RCC 7860 (cell line): Measurements from ENCODE around the gene ATXN3.
"Not testable (repeated sequence)": the region's sequence is repeated elsewhere in the genome, so short reads cannot be mapped to it uniquely, and the experiment has no call there.

Experiments used
- DNase-seq: peaks from one replicate; pipeline ENCODE4 v3.0.0-alpha.2; 2015; ENCODE audit warnings: low spot score
- FAIRE-seq: peaks from 2 replicates; lab custom pipeline; 2012; peaks lifted over from hg19 to GRCh38; lab: Jason Lieb, UNC

ATXN3 gene

GRCh38 chr14:92088494-92088893 lies 17.9 kb downstream of the ATXN3 start:
- no peak for FAIRE-seq
- DNase-seq = no peak

- FAIRE-seq = no peak
- no peak for DNase-seq
Observed at GRCh38 chr14:92074555-92074954, 31.8 kb downstream of the ATXN3 start.

- FAIRE-seq = no peak
- no peak for DNase-seq
Observed at GRCh38 chr14:92058006-92058917, 48.1 kb downstream of the ATXN3 start.

GRCh38 chr14:92049781-92050180 lies 56.6 kb downstream of the ATXN3 start:
- FAIRE-seq (no peak), DNase-seq (no peak)

GRCh38 chr14:92049221-92049620 lies 57.2 kb downstream of the ATXN3 start:
- not testable (repeated sequence) for DNase-seq, FAIRE-seq

- DNase-seq, FAIRE-seq: not testable (repeated sequence)
Observed at GRCh38 chr14:92045904-92046303, 60.5 kb downstream of the ATXN3 start.

- FAIRE-seq, DNase-seq: not testable (repeated sequence)
Observed at GRCh38 chr14:92041766-92042165, 64.6 kb downstream of the ATXN3 start.

GRCh38 chr14:92041203-92041602 lies 65.2 kb downstream of the ATXN3 start:
- DNase-seq (no peak), FAIRE-seq (no peak)

- DNase-seq = peak; percentile 8
- FAIRE-seq = no peak
Observed at GRCh38 chr14:92040431-92041051, 65.8 kb downstream of the ATXN3 start.

- FAIRE-seq = no peak
Observed at GRCh38 chr14:92039719-92040430, 66.5 kb downstream of the ATXN3 start, which contains the start of gene TRIP11. Gene TRIP11 (minus strand): TSS chr14:92040059. CDS start chr14:92039685, 374 bp downstream.

GRCh38 chr14:92039063-92039718 lies 67.2 kb downstream of the ATXN3 start:
- peak; percentile 49 for DNase-seq
- no peak for FAIRE-seq

More at GRCh38 chr14:92039719-92040430, 66.5 kb downstream of the ATXN3 start, which contains the start of gene TRIP11:
- DNase-seq = peak; percentile 57

GRCh38 chr14:92037989-92038388 lies 68.4 kb downstream of the ATXN3 start:
- DNase-seq = no peak
- FAIRE-seq = no peak

- no peak for DNase-seq
Observed at GRCh38 chr14:92035890-92036289, 70.5 kb downstream of the ATXN3 start.

GRCh38 chr14:92033906-92034687 lies 72.3 kb downstream of the ATXN3 start:
- DNase-seq (no peak), FAIRE-seq (no peak)

More at GRCh38 chr14:92035890-92036289, 70.5 kb downstream of the ATXN3 start:
- no peak for FAIRE-seq

- FAIRE-seq (no peak), DNase-seq (no peak)
Observed at GRCh38 chr14:92033433-92033832, 72.9 kb downstream of the ATXN3 start.

GRCh38 chr14:92026548-92027190 lies 79.7 kb downstream of the ATXN3 start:
- FAIRE-seq (no peak), DNase-seq (no peak)

GRCh38 chr14:92022036-92022435 lies 84.3 kb downstream of the ATXN3 start:
- FAIRE-seq (no peak), DNase-seq (no peak)

GRCh38 chr14:92021523-92021922 lies 84.9 kb downstream of the ATXN3 start:
- FAIRE-seq (no peak), DNase-seq (no peak)

GRCh38 chr14:92014040-92014439 lies 92.3 kb downstream of the ATXN3 start:
- DNase-seq (no peak), FAIRE-seq (no peak)
